Neural cell (in vitro differentiated cells): Measurements from ENCODE around the gene IRF3. TPM values are rescaled to one million over a fixed set of nuclear protein-coding genes. Genes with fewer than 3 reads are reported as not detected.

Experiments used
- H2AFZ ChIP-seq: fragments of 200-600, 300-800 bp; sonication (generic), shearing (Covaris generic); 2 replicates; pipeline ENCODE4 v1.6.0; 2014; ENCODE audit warnings: low read depth, mild to moderate bottlenecking, antibody characterized with exemption, low read length, moderate library complexity
- H3F3A ChIP-seq: fragments of 200-600 bp; shearing (Covaris generic); 2 replicates; pipeline ENCODE4 v1.6.1; 2016; ENCODE audit warnings: mild to moderate bottlenecking, moderate library complexity, mixed read lengths, antibody characterized with exemption, low read length; ENCODE audit not compliant: insufficient read depth, poor library complexity, severe bottlenecking
- H3K27ac ChIP-seq: fragments of 200-600, 300-800 bp; sonication (generic), shearing (Covaris generic); 2 replicates; pipeline ENCODE4 v1.5.1; 2014; ENCODE audit warnings: mild to moderate bottlenecking, low read length, moderate library complexity
- H3K27me3 ChIP-seq: fragments of 300-800, 200-600 bp; sonication (generic), shearing (Covaris generic); 2 replicates; pipeline ENCODE4 v1.6.0; 2014; ENCODE audit warnings: mild to moderate bottlenecking, low read depth, low read length, moderate library complexity; ENCODE audit not compliant: insufficient read depth
- H3K36me3 ChIP-seq: fragments of 300-800, 200-600 bp; sonication (generic), shearing (Covaris generic); 2 replicates; pipeline ENCODE4 v1.5.1; 2014; ENCODE audit warnings: mild to moderate bottlenecking, antibody characterized with exemption, low read length, moderate library complexity; ENCODE audit not compliant: insufficient read depth
- H3K4me2 ChIP-seq: fragments of 300-800, 200-600 bp; sonication (generic), shearing (Covaris generic); 2 replicates; pipeline ENCODE4 v1.6.0; 2014; ENCODE audit warnings: mild to moderate bottlenecking, low read length
- H3K4me3 ChIP-seq: fragments of 300-800, 200-600 bp; sonication (generic), shearing (Covaris generic); 2 replicates; pipeline ENCODE4 v1.5.1; 2014; ENCODE audit warnings: mild to moderate bottlenecking, low read length, moderate library complexity
- H3K79me2 ChIP-seq: fragments of 200-600 bp; shearing (Covaris generic); replicated peaks from 2 replicates; pipeline ENCODE4 v1.6.0; 2014; ENCODE audit warnings: mild to moderate bottlenecking, low read length, moderate library complexity; ENCODE audit not compliant: insufficient read depth
- H3K9ac ChIP-seq: fragments of 300-800, 200-600 bp; sonication (generic), shearing (Covaris generic); 2 replicates; pipeline ENCODE4 v1.6.1; 2016; ENCODE audit warnings: mild to moderate bottlenecking, low read length, mixed read lengths
- H3K9me2 ChIP-seq: fragments of 200-600 bp; shearing (Covaris generic); 2 replicates; pipeline ENCODE4 v1.6.1; 2016; ENCODE audit warnings: mild to moderate bottlenecking, low read length, mixed read lengths; ENCODE audit not compliant: insufficient read depth
- H3K9me3 ChIP-seq: fragments of 200-600, 300-800 bp; sonication (generic), shearing (Covaris generic); 2 replicates; pipeline ENCODE4 v1.6.1; 2016; ENCODE audit warnings: mild to moderate bottlenecking, mixed run types, low read length, moderate library complexity, mixed read lengths
- H4K20me1 ChIP-seq: fragments of 200-600 bp; shearing (Covaris generic); 2 replicates; pipeline ENCODE4 v1.6.1; 2016; ENCODE audit warnings: mild to moderate bottlenecking, mixed run types; ENCODE audit not compliant: insufficient read depth
- EP300 ChIP-seq: fragments of 450-650 bp; conservative IDR thresholded peaks from 2 replicates; pipeline ENCODE4 v1.6.1; 2014; ENCODE audit warnings: antibody characterized with exemption, mild to moderate bottlenecking, moderate library complexity; ENCODE audit not compliant: poor library complexity, severe bottlenecking
- EZH2 ChIP-seq: fragments of 200-600, 300-800 bp; shearing (Covaris generic), sonication (generic); IDR thresholded peaks from 2 replicates; pipeline ENCODE4 v1.6.1; 2014; ENCODE audit warnings: antibody characterized with exemption, low read length, borderline replicate concordance, mild to moderate bottlenecking; ENCODE audit not compliant: insufficient read depth, poor library complexity, severe bottlenecking
- MXI1 ChIP-seq: fragments of 450-650 bp; conservative IDR thresholded peaks from 2 replicates; pipeline ENCODE4 v1.6.1; 2014; ENCODE audit warnings: antibody characterized with exemption, mild to moderate bottlenecking; ENCODE audit not compliant: poor library complexity, severe bottlenecking
- POLR2AphosphoS5 ChIP-seq: IDR thresholded peaks from 2 replicates; pipeline ENCODE4 v1.6.1; 2012
- RAD21 ChIP-seq: fragments of 450-650 bp; conservative IDR thresholded peaks from 2 replicates; pipeline ENCODE4 v1.6.1; 2014; ENCODE audit warnings: antibody characterized with exemption, mild to moderate bottlenecking, moderate library complexity
- SMC3 ChIP-seq: fragments of 450-650 bp; conservative IDR thresholded peaks from 2 replicates; pipeline ENCODE4 v1.6.1; 2014; ENCODE audit warnings: antibody characterized with exemption, mild to moderate bottlenecking, moderate library complexity; ENCODE audit not compliant: poor library complexity
- TAF1 ChIP-seq: IDR thresholded peaks from 2 replicates; pipeline ENCODE4 v1.6.1; 2012; ENCODE audit warnings: low read depth
- polyA plus RNA-seq: library from polyadenylated mRNA; depleted of rRNA; stranded (reverse); fragments of >200 nt; gene quantifications from 2 replicates; pipeline ENCODE4 v1.2.3, GENCODE V29; 2014
- TF ChIP-seq, protein P1 (sequence below): fragments of 450-650 bp; IDR thresholded peaks from 2 replicates; pipeline ENCODE4 v1.5.1; 2014; ENCODE audit warnings: antibody characterized with exemption, mild to moderate bottlenecking, moderate library complexity; ENCODE audit not compliant: poor library complexity, severe bottlenecking
- TF ChIP-seq, protein P2 (sequence below): IDR thresholded peaks from 2 replicates; pipeline ENCODE4 v1.6.1; 2012; ENCODE audit warnings: borderline replicate concordance

Gene IRF3
- polyA plus RNA-seq, 1 donor from 2014 or later, result 39.4 TPM

DNA sequence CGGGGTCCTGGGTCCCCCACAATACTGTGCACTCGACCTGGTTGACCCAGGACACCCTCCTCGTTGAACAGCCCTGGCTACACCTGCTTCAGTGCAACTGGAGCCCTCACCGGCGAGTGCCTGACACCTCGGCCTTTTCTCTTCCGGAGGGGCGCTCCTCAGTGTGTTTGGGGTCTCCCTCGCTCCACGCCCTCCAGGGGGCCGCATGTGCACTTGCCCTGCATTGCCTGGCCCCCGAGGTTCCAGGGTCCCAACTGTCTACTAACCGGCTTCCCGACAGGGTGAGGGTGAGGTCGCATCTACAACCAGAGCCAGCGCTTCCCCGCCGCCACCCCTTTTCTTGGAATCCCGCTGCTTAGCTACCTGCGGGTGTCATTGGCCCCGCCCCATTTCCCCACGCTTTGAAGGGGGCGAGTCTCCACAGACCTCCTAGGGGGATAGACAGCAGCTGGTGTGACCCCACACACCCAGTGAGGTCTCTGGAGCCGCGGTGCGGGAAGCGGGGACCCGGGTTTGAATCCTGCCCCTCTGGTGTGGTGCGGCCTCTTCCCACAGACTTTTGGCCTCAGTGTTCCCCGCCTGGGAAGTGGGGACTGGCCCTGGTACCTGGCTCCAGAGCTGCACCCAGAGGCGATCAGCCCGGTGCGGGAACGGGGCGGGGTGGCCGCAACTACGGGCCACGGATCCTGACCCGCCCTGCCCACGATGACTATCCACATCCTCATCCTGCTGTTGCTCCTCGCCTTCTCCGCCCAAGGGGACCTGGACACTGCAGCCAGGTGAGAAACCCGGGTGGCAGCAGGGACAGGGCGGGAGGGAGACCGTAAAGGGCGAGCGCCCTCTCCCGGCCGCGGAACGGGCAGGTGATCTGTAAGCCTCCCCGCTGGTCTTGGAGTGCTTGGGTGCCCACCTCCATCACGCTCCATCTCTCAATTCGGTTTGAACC is 23.7 kb upstream of the IRF3 start, which contains the start of gene ADM5:
ADM5 (plus strand) TSS at position 462 of the 946 bp plus-strand sequence; CDS start at position 706, 244 bp downstream.
- H2AFZ ChIP-seq, result no peak within 1 kb of the TSS
- peak within 1 kb of the TSS; percentile 68 for H3K4me2 ChIP-seq
- H3K27me3 ChIP-seq, result no peaks in the 10 kb centered on the region
- no peaks in the 10 kb centered on the region for H4K20me1 ChIP-seq
- H3K36me3 ChIP-seq, result no peaks in the 10 kb centered on the region
- H3K4me3 ChIP-seq, result peak within 1 kb of the TSS; percentile 71
- H3K9me2 ChIP-seq, result no peaks in the 10 kb centered on the region
- peak; percentile 55 for TF ChIP-seq RAD21
- TF ChIP-seq, protein P1, sequence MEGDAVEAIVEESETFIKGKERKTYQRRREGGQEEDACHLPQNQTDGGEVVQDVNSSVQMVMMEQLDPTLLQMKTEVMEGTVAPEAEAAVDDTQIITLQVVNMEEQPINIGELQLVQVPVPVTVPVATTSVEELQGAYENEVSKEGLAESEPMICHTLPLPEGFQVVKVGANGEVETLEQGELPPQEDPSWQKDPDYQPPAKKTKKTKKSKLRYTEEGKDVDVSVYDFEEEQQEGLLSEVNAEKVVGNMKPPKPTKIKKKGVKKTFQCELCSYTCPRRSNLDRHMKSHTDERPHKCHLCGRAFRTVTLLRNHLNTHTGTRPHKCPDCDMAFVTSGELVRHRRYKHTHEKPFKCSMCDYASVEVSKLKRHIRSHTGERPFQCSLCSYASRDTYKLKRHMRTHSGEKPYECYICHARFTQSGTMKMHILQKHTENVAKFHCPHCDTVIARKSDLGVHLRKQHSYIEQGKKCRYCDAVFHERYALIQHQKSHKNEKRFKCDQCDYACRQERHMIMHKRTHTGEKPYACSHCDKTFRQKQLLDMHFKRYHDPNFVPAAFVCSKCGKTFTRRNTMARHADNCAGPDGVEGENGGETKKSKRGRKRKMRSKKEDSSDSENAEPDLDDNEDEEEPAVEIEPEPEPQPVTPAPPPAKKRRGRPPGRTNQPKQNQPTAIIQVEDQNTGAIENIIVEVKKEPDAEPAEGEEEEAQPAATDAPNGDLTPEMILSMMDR, result peak; percentile 80
- TF ChIP-seq SMC3, result peak; percentile 60
- TF ChIP-seq POLR2AphosphoS5, result no peak
- H3K9ac ChIP-seq, result peak within 1 kb of the TSS; percentile 98
- H3K79me2 ChIP-seq, result peaks cover 21% of the 10 kb centered on the region
- H3K27ac ChIP-seq, result peak within 1 kb of the TSS; percentile 99
- no peaks in the 10 kb centered on the region for H3F3A ChIP-seq
- no peaks in the 10 kb centered on the region for H3K9me3 ChIP-seq

DNA sequence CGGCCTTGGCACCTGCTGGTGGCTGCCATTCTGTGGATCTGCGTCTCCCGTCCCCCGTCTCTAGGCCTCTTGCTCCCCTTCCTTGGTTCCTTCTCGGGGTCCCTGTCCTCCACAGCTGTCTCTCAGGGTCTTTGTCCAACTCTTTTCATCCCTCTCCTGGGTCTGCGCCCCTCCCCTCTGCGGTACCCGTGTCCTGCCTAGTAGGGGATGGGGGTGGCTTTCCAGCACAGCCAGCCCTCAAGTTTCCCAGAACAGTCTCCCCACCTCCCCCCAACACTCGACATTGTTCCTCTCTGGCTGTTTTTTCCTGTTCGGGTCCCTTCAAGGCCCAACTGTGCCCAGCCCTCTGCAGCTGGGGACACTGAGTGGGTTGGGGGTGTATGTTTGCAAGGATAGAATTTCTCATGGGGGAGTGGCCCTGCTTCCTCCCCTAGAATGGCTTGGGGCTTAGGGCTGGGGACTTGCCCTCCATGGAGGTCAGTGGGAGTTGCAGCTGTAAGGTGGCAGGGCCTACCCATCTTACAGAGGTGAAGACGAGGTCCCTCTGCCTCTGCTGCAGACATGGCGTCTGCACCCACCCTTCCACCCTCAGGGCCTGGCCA is 23.0 kb upstream of the IRF3 start:
- H4K20me1 ChIP-seq, result no peaks in the 10 kb centered on the region
- peak overlapping the region; percentile 98 for H3K9ac ChIP-seq
- H3K79me2 ChIP-seq, result peaks cover 21% of the 10 kb centered on the region
- TF ChIP-seq POLR2AphosphoS5, result no peak
- no peak for TF ChIP-seq TAF1
- no peaks in the 10 kb centered on the region for H3F3A ChIP-seq
- peak overlapping the region; percentile 68 for H3K4me2 ChIP-seq
- H2AFZ ChIP-seq, result no peak overlapping the region
- H3K9me2 ChIP-seq, result no peaks in the 10 kb centered on the region
- no peaks in the 10 kb centered on the region for H3K27me3 ChIP-seq
- peak overlapping the region; percentile 71 for H3K4me3 ChIP-seq
- H3K36me3 ChIP-seq, result no peaks in the 10 kb centered on the region
- peak overlapping the region; percentile 99 for H3K27ac ChIP-seq
- no peaks in the 10 kb centered on the region for H3K9me3 ChIP-seq

DNA sequence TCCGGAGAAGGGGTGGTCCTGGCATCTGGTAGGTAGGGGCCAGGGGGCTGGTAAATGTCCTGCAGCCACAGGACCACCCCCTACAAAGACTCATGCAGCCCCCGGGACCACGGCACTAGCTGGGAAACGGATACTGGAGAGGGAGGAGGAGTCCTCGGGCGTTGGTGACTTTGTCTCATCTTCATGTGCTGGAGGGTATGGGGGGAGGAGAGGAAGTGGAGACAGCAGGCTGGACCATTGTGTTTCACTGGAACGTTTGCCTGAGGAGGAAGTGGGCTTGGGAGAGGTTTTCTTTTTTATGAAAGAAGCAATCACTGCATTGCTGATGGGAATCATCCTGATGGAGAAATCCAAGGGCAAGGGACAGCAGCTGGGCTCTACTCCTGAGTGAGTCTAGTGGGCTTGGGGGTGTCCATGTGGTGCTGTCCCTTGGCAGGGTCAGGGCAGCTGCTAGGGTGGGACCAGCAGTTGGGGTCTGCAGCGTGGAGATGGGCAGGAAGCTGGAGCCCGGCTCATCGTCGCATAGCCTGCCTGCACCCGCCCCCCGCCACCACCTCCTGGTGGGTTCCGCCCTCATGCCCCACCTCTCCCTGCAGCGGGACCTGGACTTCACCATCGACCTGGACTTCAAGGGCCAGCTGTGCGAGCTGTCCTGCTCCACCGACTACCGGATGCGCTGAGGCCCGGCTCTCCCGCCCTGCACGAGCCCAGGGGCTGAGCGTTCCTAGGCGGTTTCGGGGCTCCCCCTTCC is 22.1 kb upstream of the IRF3 start:
- H3K27me3 ChIP-seq, result no peaks in the 10 kb centered on the region
- H3K9ac ChIP-seq, result no peak overlapping the region
- no peak overlapping the region for H3K4me3 ChIP-seq
- TF ChIP-seq EZH2 (no peak), POLR2AphosphoS5 (no peak), TAF1 (no peak), MXI1 (no peak), EP300 (no peak), RAD21 (no peak), SMC3 (no peak)
- TF ChIP-seq, protein P1, result no peak
- TF ChIP-seq, protein P2, sequence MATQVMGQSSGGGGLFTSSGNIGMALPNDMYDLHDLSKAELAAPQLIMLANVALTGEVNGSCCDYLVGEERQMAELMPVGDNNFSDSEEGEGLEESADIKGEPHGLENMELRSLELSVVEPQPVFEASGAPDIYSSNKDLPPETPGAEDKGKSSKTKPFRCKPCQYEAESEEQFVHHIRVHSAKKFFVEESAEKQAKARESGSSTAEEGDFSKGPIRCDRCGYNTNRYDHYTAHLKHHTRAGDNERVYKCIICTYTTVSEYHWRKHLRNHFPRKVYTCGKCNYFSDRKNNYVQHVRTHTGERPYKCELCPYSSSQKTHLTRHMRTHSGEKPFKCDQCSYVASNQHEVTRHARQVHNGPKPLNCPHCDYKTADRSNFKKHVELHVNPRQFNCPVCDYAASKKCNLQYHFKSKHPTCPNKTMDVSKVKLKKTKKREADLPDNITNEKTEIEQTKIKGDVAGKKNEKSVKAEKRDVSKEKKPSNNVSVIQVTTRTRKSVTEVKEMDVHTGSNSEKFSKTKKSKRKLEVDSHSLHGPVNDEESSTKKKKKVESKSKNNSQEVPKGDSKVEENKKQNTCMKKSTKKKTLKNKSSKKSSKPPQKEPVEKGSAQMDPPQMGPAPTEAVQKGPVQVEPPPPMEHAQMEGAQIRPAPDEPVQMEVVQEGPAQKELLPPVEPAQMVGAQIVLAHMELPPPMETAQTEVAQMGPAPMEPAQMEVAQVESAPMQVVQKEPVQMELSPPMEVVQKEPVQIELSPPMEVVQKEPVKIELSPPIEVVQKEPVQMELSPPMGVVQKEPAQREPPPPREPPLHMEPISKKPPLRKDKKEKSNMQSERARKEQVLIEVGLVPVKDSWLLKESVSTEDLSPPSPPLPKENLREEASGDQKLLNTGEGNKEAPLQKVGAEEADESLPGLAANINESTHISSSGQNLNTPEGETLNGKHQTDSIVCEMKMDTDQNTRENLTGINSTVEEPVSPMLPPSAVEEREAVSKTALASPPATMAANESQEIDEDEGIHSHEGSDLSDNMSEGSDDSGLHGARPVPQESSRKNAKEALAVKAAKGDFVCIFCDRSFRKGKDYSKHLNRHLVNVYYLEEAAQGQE, result no peak
- no peaks in the 10 kb centered on the region for H3K9me2 ChIP-seq
- H3F3A ChIP-seq, result no peaks in the 10 kb centered on the region
- no peaks in the 10 kb centered on the region for H3K36me3 ChIP-seq
- no peak overlapping the region for H3K27ac ChIP-seq
- H2AFZ ChIP-seq, result no peak overlapping the region
- no peaks in the 10 kb centered on the region for H4K20me1 ChIP-seq
- no peak overlapping the region for H3K4me2 ChIP-seq
- H3K79me2 ChIP-seq, result peaks cover 13% of the 10 kb centered on the region
- no peaks in the 10 kb centered on the region for H3K9me3 ChIP-seq
